Progenitor cell of endocrine pancreas (in vitro differentiated cells): Measurements from ENCODE around the gene CGREF1. TPM values are rescaled to one million over a fixed set of nuclear protein-coding genes. Genes with fewer than 3 reads are reported as not detected.

Experiments
- DNase-seq: peaks from one replicate; pipeline ENCODE4 v3.0.0; 2021; ENCODE audit warnings: low spot score; ENCODE audit not compliant: unreplicated experiment
- H3K27ac Mint-ChIP-seq: 2 replicates; pipeline ENCODE4 v1.8.0; 2021; ENCODE audit warnings: mild to moderate bottlenecking, moderate library complexity, mixed read lengths
- H3K27me3 Mint-ChIP-seq: 2 replicates; pipeline ENCODE4 v1.8.0; 2021; ENCODE audit warnings: mixed read lengths
- H3K36me3 Mint-ChIP-seq: 2 replicates; pipeline ENCODE4 v1.8.0; 2022; ENCODE audit warnings: mixed read lengths; ENCODE audit not compliant: insufficient read depth
- H3K4me1 Mint-ChIP-seq: 2 replicates; pipeline ENCODE4 v1.8.0; 2021; ENCODE audit warnings: low read depth, mixed read lengths
- H3K4me3 Mint-ChIP-seq: 2 replicates; pipeline ENCODE4 v1.8.0; 2021; ENCODE audit warnings: low read depth, mild to moderate bottlenecking, moderate library complexity, mixed read lengths
- H3K9me3 Mint-ChIP-seq: 2 replicates; pipeline ENCODE4 v1.8.0; 2021; ENCODE audit warnings: low read depth, mixed read lengths
- CTCF ChIP-seq: fragments of 200-600 bp; sonication (generic); IDR thresholded peaks from one replicate; pipeline ENCODE4 v1.5.0; 2021; ENCODE audit warnings: antibody characterized with exemption, mild to moderate bottlenecking; ENCODE audit not compliant: unreplicated experiment
- total RNA-seq: library from RNA; stranded (reverse); gene quantifications from 2 replicates; pipeline ENCODE4 v1.2.1, GENCODE V29; 2021

CGREF1 gene
- total RNA-seq, 1 donor from 2014 or later: 0.31 TPM

- H3K27me3 Mint-ChIP-seq: no peaks in the 10 kb centered on the region
- no peaks in the 10 kb centered on the region for H3K36me3 Mint-ChIP-seq
- H3K4me3 Mint-ChIP-seq: no peak overlapping the region
- no peaks in the 10 kb centered on the region for H3K4me1 Mint-ChIP-seq
- TF ChIP-seq CTCF: no peak
- H3K27ac Mint-ChIP-seq: no peak overlapping the region
- DNase-seq: no peak
- H3K9me3 Mint-ChIP-seq: no peaks in the 10 kb centered on the region
Observed at GRCh38 chr2:27150639-27151230, 31.8 kb upstream of the CGREF1 start.

GRCh38 chr2:27149570-27150405, 30.9 kb upstream of the CGREF1 start:
- no peaks in the 10 kb centered on the region for H3K9me3 Mint-ChIP-seq
- H3K27me3 Mint-ChIP-seq: no peaks in the 10 kb centered on the region
- no peak for TF ChIP-seq CTCF
- no peak for DNase-seq
- no peak overlapping the region for H3K4me3 Mint-ChIP-seq
- no peaks in the 10 kb centered on the region for H3K4me1 Mint-ChIP-seq
- H3K36me3 Mint-ChIP-seq: no peaks in the 10 kb centered on the region
- no peak overlapping the region for H3K27ac Mint-ChIP-seq

- Mint-ChIP-seq H3K9me3 (no peaks in the 10 kb centered on the region), H3K27me3 (no peaks in the 10 kb centered on the region), H3K4me3 (no peak within 1 kb of the TSS), H3K27ac (no peak within 1 kb of the TSS), H3K36me3 (no peaks in the 10 kb centered on the region), H3K4me1 (no peaks in the 10 kb centered on the region)
- no peak for TF ChIP-seq CTCF
- DNase-seq: no peak
Observed at GRCh38 chr2:27148801-27149439, 30.0 kb upstream of the CGREF1 start, which contains the start of gene TCF23. Gene TCF23, plus strand, starts transcription at chr2:27149004. Its CDS starts 130 bp downstream, at chr2:27149134.

- H3K9me3 Mint-ChIP-seq: no peaks in the 10 kb centered on the region
Observed at GRCh38 chr2:27147935-27148334, 29.0 kb upstream of the CGREF1 start.

More at GRCh38 chr2:27147935-27148334, 29.0 kb upstream of the CGREF1 start:
- TF ChIP-seq CTCF: no peak
- no peaks in the 10 kb centered on the region for H3K27me3 Mint-ChIP-seq
- H3K4me1 Mint-ChIP-seq: no peaks in the 10 kb centered on the region
- H3K4me3 Mint-ChIP-seq: no peak overlapping the region
- H3K36me3 Mint-ChIP-seq: no peaks in the 10 kb centered on the region
- DNase-seq: no peak
- H3K27ac Mint-ChIP-seq: no peak overlapping the region
